PC-3 (cell line): ENCODE measurements around the gene PPARG.

ENCODE experiments used
- EZH2 ChIP-seq: fragments of 300-600 bp; sonication (generic); IDR thresholded peaks from one replicate; pipeline ENCODE4 v1.6.1; 2017; ENCODE audit warnings: antibody characterized with exemption, mild to moderate bottlenecking, low read length; ENCODE audit not compliant: unreplicated experiment
- TF ChIP-seq, protein P1 (sequence below): fragments of 300-600 bp; sonication (generic); conservative IDR thresholded peaks from 2 replicates; pipeline ENCODE4 v1.5.1; 2017; ENCODE audit warnings: antibody characterized with exemption, low read depth, mild to moderate bottlenecking, low read length

DNA sequence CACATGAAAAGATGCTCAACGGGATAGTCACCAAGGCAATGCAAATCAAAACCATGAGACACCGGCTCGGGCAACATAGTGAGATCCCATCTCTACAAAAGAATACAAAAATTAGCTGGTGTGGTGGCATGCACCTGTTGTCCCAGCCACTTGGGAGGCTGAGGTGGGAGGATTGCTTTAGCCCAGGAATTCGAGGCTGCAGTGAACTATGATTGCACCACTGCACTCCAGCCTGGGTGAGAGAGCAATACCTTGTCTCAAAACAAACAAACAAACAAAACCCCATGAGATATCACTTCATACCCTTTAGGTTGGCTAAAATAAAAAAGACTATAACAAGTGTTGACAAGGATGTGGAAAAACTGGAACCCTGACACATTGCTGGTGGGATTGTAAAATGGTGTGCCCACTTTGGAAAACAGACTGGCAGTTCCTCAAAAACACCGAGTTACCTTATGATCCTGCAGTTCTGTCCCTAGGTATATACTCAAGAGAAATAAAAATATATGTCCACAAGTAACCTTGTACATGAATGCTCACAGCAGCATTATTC is 3.8 kb upstream of the PPARG start:
- TF ChIP-seq, protein P1, sequence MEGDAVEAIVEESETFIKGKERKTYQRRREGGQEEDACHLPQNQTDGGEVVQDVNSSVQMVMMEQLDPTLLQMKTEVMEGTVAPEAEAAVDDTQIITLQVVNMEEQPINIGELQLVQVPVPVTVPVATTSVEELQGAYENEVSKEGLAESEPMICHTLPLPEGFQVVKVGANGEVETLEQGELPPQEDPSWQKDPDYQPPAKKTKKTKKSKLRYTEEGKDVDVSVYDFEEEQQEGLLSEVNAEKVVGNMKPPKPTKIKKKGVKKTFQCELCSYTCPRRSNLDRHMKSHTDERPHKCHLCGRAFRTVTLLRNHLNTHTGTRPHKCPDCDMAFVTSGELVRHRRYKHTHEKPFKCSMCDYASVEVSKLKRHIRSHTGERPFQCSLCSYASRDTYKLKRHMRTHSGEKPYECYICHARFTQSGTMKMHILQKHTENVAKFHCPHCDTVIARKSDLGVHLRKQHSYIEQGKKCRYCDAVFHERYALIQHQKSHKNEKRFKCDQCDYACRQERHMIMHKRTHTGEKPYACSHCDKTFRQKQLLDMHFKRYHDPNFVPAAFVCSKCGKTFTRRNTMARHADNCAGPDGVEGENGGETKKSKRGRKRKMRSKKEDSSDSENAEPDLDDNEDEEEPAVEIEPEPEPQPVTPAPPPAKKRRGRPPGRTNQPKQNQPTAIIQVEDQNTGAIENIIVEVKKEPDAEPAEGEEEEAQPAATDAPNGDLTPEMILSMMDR, result no peak
- TF ChIP-seq EZH2, result no peak
